Naive thymus-derived CD8-positive, alpha-beta T cell (primary cell): ENCODE data around the gene FBLN2. TPM values are rescaled to one million over a fixed set of nuclear protein-coding genes. Genes with fewer than 3 reads are reported as not detected.
A peak's percentile ranks its signal among the peaks of the same experiment; 100 is the strongest.

Source experiments
- ATAC-seq, 2 donors: fragments of 150-1000 bp; cut with Tn5 transposase in 1 of 2; sonication (Bioruptor Pico), chemical (Tn5 transposase) in 1 of 2; 1 replicate in 1 of 2; 2 replicates in 1 of 2; pipeline ENCODE4 v1.10.0; 2021; ENCODE audit warnings: mild to moderate bottlenecking in 2 of 2, moderate library complexity in 2 of 2
- POLR2A ChIA-PET: fragments of 350-600 bp; sonication (Branson Sonifier 250); formaldehyde crosslinking; loops from one replicate; lab custom pipeline; 2021; ENCODE audit warnings: antibody characterized with exemption; lab: Charles Lee
- DNase-seq, 10 donors: peaks; one replicate each; pipeline versions ENCODE4 v3.0.0 to v3.0.0-alpha.2; 2020 to 2022
- H3K27ac Mint-ChIP-seq, 10 donors: one replicate each; pipeline ENCODE4 v1.8.0; 2020 to 2022; ENCODE audit warnings: mild to moderate bottlenecking in 10 of 10, mixed read lengths in 10 of 10, moderate library complexity in 4 of 10, inconsistent platforms in 1 of 10
- H3K27me3 Mint-ChIP-seq, 5 donors: one replicate each; pipeline ENCODE4 v1.8.0; 2021 to 2022; ENCODE audit warnings: mixed read lengths in 5 of 5
- H3K36me3 Mint-ChIP-seq, 3 donors: one replicate each; pipeline ENCODE4 v1.8.0; 2020 to 2022; ENCODE audit warnings: mixed read lengths in 3 of 3, mild to moderate bottlenecking in 2 of 3, inconsistent platforms in 1 of 3
- H3K4me1 Mint-ChIP-seq, 4 donors: one replicate each; pipeline ENCODE4 v1.8.0; 2021 to 2022; ENCODE audit warnings: mixed read lengths in 4 of 4
- H3K4me3 Mint-ChIP-seq, 10 donors: one replicate each; pipeline ENCODE4 v1.8.0; 2020 to 2022; ENCODE audit warnings: mild to moderate bottlenecking in 10 of 10, mixed read lengths in 10 of 10, moderate library complexity in 6 of 10, inconsistent platforms in 1 of 10
- H3K9me3 Mint-ChIP-seq, 9 donors: one replicate each; pipeline ENCODE4 v1.8.0; 2020 to 2022; ENCODE audit warnings: mixed read lengths in 9 of 9, mild to moderate bottlenecking in 3 of 9, inconsistent platforms in 1 of 9, moderate library complexity in 1 of 9
- polyA plus RNA-seq, 3 donors: library from polyadenylated mRNA; unstranded; fragments of 300-500 nt; fragmentation: Illumina TruSeq; gene quantifications; one replicate each; pipeline ENCODE4 v1.2.3, GENCODE V29; 2021
- total RNA-seq, 8 experiments: library from RNA in 2 of 8; stranded (reverse) in 2 of 8; gene quantifications; one replicate each; pipeline ENCODE4 v1.2.3 and lab custom pipeline; 2021 to 2026

FBLN2 gene
- total and polyA plus RNA-seq, 5 experiments from 2014 or later, result 6.3 to 33.7 (median 15.8) TPM

DNA sequence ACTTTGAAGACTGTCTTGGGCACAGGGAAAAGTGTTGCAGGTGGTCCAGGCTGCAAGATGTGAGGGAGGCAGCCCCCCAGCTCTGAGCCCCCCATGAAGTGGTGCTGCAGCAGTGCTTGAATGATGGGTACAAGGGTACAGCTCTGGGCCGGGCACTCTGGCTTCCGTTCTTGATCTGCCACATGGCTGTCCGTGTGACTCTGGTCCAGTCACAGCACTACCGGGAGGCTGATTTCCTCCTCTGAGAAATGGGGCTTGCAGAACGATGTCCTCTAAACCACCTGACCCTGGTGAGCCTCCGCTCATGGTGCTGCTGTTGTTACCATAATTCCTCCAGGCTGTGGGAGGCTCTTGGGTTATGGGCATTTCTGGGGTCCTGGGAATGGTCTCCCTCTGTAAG, 75.1 kb downstream of the FBLN2 start:
- POLR2A ChIA-PET, result no interaction called here
- no peak overlapping the region for H3K4me3 Mint-ChIP-seq
- H3K4me1 Mint-ChIP-seq, result peaks cover 7 to 14% (median 10%) of the 10 kb centered on the region in 4 donors
- H3K27me3 Mint-ChIP-seq, result no peaks in the 10 kb centered on the region
- H3K9me3 Mint-ChIP-seq, result no peaks in the 10 kb centered on the region
- DNase-seq, result no peak
- H3K36me3 Mint-ChIP-seq, result peaks cover 0 to 7% (median 0%) of the 10 kb centered on the region in 3 donors
- H3K27ac Mint-ChIP-seq, result peak overlapping the region in 3 of 10 donors; percentile 5 to 96 (median 58)
- ATAC-seq, result no peak

GRCh38 chr3:13624671-13625125, 75.8 kb downstream of the FBLN2 start:
- Mint-ChIP-seq H3K27ac (peak overlapping the region in 6 of 10 donors; percentile 36 to 94 (median 76)), H3K27me3 (no peaks in the 10 kb centered on the region), H3K4me1 (peaks cover 7 to 14% (median 10%) of the 10 kb centered on the region in 4 donors), H3K9me3 (no peaks in the 10 kb centered on the region), H3K4me3 (no peak overlapping the region), H3K36me3 (peaks cover 0 to 10% (median 0%) of the 10 kb centered on the region in 3 donors)
- POLR2A ChIA-PET, result no interaction called here
- ATAC-seq, result no peak
- peak in 1 of 10 donors; percentile 59 for DNase-seq

DNA sequence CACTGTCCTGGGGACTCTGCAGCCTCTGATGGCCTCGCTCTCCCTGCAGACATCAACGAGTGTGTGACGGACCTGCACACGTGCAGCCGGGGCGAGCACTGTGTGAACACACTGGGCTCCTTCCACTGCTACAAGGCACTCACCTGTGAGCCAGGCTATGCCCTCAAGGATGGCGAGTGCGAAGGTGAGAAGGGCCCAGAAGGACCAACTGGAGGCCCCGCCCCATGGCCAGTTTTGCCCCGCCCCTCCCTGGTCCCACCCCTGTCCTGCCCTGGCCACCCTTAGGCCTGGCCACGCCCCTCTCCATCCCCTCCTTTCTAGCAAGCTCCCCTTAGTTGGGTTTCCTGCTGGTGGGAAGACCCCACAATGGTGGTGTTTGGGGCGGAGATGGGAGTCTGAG, 77.5 kb downstream of the FBLN2 start:
- Mint-ChIP-seq H3K4me1 (peaks cover 7 to 14% (median 8%) of the 10 kb centered on the region in 4 donors), H3K27me3 (no peaks in the 10 kb centered on the region), H3K4me3 (no peak overlapping the region), H3K27ac (peak overlapping the region in 3 of 10 donors; percentile 12 to 87 (median 83)), H3K36me3 (peaks cover 0 to 10% (median 0%) of the 10 kb centered on the region in 3 donors), H3K9me3 (no peaks in the 10 kb centered on the region)
- POLR2A ChIA-PET, result no interaction called here
- DNase-seq (no peak), ATAC-seq (no peak)

DNA sequence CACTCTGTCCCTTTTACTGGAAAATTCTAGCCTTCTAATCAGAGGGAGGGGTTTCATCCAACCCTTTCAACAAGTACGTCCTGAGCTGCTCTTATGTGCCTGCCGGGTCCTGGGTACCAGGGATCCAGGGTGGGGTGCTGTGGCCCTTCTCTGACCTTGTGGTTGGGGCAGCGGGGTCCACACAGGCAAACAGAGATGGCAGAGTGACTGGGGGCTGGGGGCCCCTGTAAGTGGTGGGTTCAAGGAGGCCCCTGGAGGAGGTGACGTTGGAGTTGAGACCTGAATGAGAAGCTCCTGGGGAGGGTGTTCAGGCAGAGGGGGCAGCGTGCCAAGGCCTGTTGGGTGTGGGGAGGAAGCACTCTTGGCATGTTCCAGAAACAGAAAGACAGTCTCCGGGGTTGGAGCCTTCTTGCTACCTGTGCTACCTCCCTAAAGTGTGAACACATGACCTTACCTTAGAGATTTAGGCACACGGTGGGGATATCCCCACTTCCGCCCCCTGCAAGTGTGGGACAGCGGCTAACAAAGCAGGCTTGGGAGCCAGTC, 78.1 kb downstream of the FBLN2 start:
- H3K27ac Mint-ChIP-seq, result peak overlapping the region in 3 of 10 donors; percentile 52 to 87 (median 72)
- no peak for ATAC-seq

GRCh38 chr3:13627681-13628080, 78.8 kb downstream of the FBLN2 start:
- Mint-ChIP-seq H3K27ac (peak overlapping the region in 1 of 10 donors; percentile 52), H3K4me3 (no peak overlapping the region), H3K36me3 (peaks cover 0 to 6% (median 0%) of the 10 kb centered on the region in 3 donors), H3K9me3 (no peaks in the 10 kb centered on the region), H3K4me1 (peaks cover 0 to 8% (median 0%) of the 10 kb centered on the region in 4 donors), H3K27me3 (no peaks in the 10 kb centered on the region)
- DNase-seq (no peak), ATAC-seq (no peak)
- POLR2A ChIA-PET, result no interaction called here

More for the DNA sequence above, 78.1 kb downstream of the FBLN2 start:
- no peak for DNase-seq
- peaks cover under 1 to 8% (median 2%) of the 10 kb centered on the region in 4 donors for H3K4me1 Mint-ChIP-seq
- H3K4me3 Mint-ChIP-seq, result no peak overlapping the region
- no peaks in the 10 kb centered on the region for H3K9me3 Mint-ChIP-seq
- POLR2A ChIA-PET, result no interaction called here
- H3K27me3 Mint-ChIP-seq, result no peaks in the 10 kb centered on the region
- H3K36me3 Mint-ChIP-seq, result peaks cover 0 to 7% (median 0%) of the 10 kb centered on the region in 3 donors

GRCh38 chr3:13628432-13628831, 79.5 kb downstream of the FBLN2 start:
- ATAC-seq (no peak), DNase-seq (no peak)
- POLR2A ChIA-PET, result no interaction called here
- H3K36me3 Mint-ChIP-seq, result peaks cover 0 to 6% (median 0%) of the 10 kb centered on the region in 3 donors
- no peak overlapping the region for H3K4me3 Mint-ChIP-seq
- H3K27ac Mint-ChIP-seq, result no peak overlapping the region
- H3K4me1 Mint-ChIP-seq, result peaks cover 0 to 8% (median 0%) of the 10 kb centered on the region in 4 donors
- no peaks in the 10 kb centered on the region for H3K27me3 Mint-ChIP-seq
- no peaks in the 10 kb centered on the region for H3K9me3 Mint-ChIP-seq

DNA sequence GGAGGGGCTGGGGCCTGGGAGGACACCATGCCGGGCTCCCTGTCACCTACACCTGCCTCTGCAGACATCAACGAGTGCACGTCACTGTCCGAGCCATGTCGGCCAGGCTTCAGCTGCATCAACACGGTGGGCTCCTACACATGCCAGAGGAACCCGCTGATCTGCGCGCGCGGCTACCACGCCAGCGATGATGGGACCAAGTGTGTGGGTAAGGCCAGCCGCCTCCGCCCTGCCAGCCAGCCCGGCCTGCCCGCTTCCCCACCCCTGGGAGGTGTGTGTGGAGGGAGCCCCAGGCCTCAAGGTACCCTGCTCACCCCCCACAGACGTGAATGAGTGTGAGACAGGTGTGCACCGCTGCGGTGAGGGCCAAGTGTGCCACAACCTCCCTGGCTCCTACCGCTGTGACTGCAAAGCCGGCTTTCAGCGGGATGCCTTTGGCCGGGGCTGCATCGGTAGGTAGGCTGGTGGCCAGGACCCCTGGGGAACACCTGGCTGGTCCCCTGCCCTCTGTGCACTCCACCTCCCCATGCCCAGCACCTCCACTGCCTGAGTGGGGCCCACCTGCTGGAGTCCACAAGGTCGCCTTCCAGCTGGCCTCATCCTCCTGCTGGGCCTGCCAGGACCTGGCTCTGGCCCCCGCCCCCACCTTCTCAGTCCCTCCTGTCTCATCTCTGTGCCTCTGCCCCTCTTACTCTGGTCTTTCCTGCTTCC, 80.1 kb downstream of the FBLN2 start:
- Mint-ChIP-seq H3K36me3 (peaks cover 0 to 6% (median 0%) of the 10 kb centered on the region in 3 donors), H3K4me3 (no peak overlapping the region), H3K4me1 (peaks cover 0 to 8% (median 0%) of the 10 kb centered on the region in 4 donors), H3K27me3 (no peaks in the 10 kb centered on the region), H3K9me3 (no peaks in the 10 kb centered on the region), H3K27ac (peak overlapping the region in 1 of 10 donors; percentile 64)
- POLR2A ChIA-PET, result no interaction called here
- no peak for ATAC-seq
- no peak for DNase-seq

DNA sequence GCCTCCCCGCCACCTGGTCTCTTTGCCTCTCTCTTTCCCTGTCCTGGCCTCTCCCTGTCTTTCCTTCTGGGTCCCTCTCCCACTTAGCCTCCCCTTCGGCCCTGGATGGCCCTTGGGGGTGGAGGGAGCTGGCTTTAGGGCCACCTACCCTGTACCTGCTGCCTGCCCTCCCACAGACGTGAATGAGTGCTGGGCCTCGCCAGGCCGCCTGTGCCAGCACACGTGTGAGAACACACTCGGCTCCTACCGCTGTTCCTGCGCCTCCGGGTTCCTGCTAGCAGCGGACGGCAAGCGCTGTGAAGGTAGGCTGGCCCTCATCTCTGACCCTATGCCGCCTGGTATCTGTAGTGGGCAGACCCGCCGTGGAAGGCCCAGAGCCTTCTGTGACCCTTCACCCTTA, 80.7 kb downstream of the FBLN2 start:
- POLR2A ChIA-PET, result interaction anchor here (1.0 kb wide), 1 partner anchor 13 kb away, joined by 3 read pairs; no protein-coding TSS in a partner anchor
- Mint-ChIP-seq H3K9me3 (no peaks in the 10 kb centered on the region), H3K36me3 (peaks cover 0 to 6% (median 0%) of the 10 kb centered on the region in 3 donors), H3K4me1 (peaks cover 0 to 8% (median 0%) of the 10 kb centered on the region in 4 donors), H3K27me3 (no peaks in the 10 kb centered on the region), H3K27ac (peak overlapping the region in 1 of 10 donors; percentile 64), H3K4me3 (no peak overlapping the region)
- DNase-seq, result no peak
- no peak for ATAC-seq

- ATAC-seq, result no peak
- POLR2A ChIA-PET, result no interaction called here
- H3K4me3 Mint-ChIP-seq, result no peak overlapping the region
Measured at GRCh38 chr3:13631256-13631655, 82.3 kb downstream of the FBLN2 start.

DNA sequence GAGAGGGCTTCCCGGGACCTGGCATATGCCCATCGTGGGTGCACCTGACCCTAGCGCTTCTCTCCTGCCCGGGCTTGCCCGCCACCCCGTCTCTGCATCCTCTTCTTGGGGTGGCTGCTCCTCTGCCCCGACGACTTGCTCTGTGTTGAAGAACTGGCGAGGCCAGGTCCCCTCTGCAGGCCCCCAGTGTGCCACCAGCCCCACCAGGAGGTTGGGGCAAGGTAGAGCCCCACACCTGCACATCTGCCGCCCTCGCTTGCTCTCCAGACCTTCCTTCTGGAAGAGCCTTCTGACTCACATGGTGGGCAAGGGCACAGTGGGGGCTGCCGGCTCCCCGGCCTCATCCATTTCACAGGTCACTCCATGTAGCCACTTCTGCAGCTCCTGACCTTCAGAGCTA, 84.3 kb downstream of the FBLN2 start:
- no peaks in the 10 kb centered on the region for H3K27me3 Mint-ChIP-seq
- no peak for DNase-seq
- ATAC-seq, result no peak
- no peak overlapping the region for H3K4me3 Mint-ChIP-seq
- peaks cover 0 to 9% (median 0%) of the 10 kb centered on the region in 3 donors for H3K36me3 Mint-ChIP-seq
- H3K4me1 Mint-ChIP-seq, result peaks cover 0 to 6% (median 0%) of the 10 kb centered on the region in 4 donors
- peak overlapping the region in 1 of 10 donors; percentile 60 for H3K27ac Mint-ChIP-seq
- POLR2A ChIA-PET, result no interaction called here
- no peaks in the 10 kb centered on the region for H3K9me3 Mint-ChIP-seq

More at GRCh38 chr3:13631256-13631655, 82.3 kb downstream of the FBLN2 start:
- Mint-ChIP-seq H3K36me3 (peaks cover 0 to 6% (median 0%) of the 10 kb centered on the region in 3 donors), H3K27ac (no peak overlapping the region), H3K9me3 (no peaks in the 10 kb centered on the region), H3K27me3 (no peaks in the 10 kb centered on the region), H3K4me1 (peaks cover 0 to 6% (median 0%) of the 10 kb centered on the region in 4 donors)
- DNase-seq, result no peak

DNA sequence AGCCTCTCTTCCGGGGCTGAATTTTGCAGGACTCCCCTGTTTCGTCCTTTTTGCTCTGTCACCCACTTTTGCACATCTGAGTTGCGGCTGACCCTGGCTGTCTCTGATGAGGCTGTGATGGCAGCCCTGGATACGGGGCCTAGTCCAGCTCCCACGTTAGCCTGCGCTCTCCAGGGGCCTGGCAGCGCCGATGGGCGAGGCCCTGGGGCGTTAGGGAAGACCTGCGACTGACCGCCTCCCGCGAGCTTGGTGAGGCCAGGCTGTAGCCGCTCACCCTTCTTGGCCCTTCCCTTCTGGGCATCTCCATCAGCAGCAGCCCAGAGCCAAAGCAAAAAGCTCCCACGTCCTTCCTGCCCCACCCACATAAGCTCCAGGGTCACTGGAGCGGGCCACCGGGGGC, 85.2 kb downstream of the FBLN2 start:
- peaks cover 0 to 6% (median 0%) of the 10 kb centered on the region in 4 donors for H3K4me1 Mint-ChIP-seq
- H3K9me3 Mint-ChIP-seq, result no peaks in the 10 kb centered on the region
- H3K27ac Mint-ChIP-seq, result peak overlapping the region in 1 of 10 donors; percentile 51
- POLR2A ChIA-PET, result no interaction called here
- H3K4me3 Mint-ChIP-seq, result no peak overlapping the region
- ATAC-seq (no peak), DNase-seq (no peak)
- H3K27me3 Mint-ChIP-seq, result no peaks in the 10 kb centered on the region
- peaks cover 0 to 9% (median 0%) of the 10 kb centered on the region in 3 donors for H3K36me3 Mint-ChIP-seq

DNA sequence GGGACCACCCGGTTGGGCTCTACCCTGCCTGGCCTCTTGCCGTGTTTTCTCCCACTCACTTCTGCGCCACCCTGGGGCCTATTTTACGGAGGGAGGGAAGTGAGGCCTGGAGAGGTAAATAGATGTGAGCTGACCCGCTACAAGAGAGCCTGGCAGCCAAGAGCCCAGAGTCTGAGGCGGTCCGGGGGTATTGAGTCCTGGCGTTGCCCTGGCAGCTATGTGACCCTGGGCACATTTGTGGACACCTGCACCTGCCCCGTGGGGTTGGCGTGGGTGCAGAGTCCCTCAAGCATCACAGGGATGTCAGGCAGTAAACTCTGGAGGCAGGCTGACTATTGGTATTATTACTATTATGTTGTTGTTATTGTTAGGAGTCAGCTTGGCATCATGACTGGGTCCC, 85.7 kb downstream of the FBLN2 start:
- H3K4me1 Mint-ChIP-seq, result peaks cover 0 to 6% (median 0%) of the 10 kb centered on the region in 4 donors
- POLR2A ChIA-PET, result no interaction called here
- no peak for ATAC-seq
- no peak overlapping the region for H3K4me3 Mint-ChIP-seq
- H3K27ac Mint-ChIP-seq, result no peak overlapping the region
- H3K27me3 Mint-ChIP-seq, result no peaks in the 10 kb centered on the region
- no peak for DNase-seq
- peaks cover 0 to 6% (median 0%) of the 10 kb centered on the region in 3 donors for H3K36me3 Mint-ChIP-seq
- no peaks in the 10 kb centered on the region for H3K9me3 Mint-ChIP-seq

GRCh38 chr3:13636186-13636585, 87.3 kb downstream of the FBLN2 start:
- H3K27ac Mint-ChIP-seq, result peak overlapping the region in 2 of 10 donors; percentile 21

More at GRCh38 chr3:13636186-13636585, 87.3 kb downstream of the FBLN2 start:
- Mint-ChIP-seq H3K9me3 (no peaks in the 10 kb centered on the region), H3K36me3 (peaks cover 0 to 6% (median 0%) of the 10 kb centered on the region in 3 donors), H3K4me3 (no peak overlapping the region), H3K4me1 (peaks cover 0 to 4% (median 0%) of the 10 kb centered on the region in 4 donors), H3K27me3 (no peaks in the 10 kb centered on the region)
- no peak for ATAC-seq
- no peak for DNase-seq
- POLR2A ChIA-PET, result no interaction called here
